ENCODE data around the gene KLHL36. TPM values are rescaled to one million over a fixed set of nuclear protein-coding genes. Genes with fewer than 3 reads are reported as not detected.

KLHL36 gene
- total RNA-seq, 1 experiment from 2014 or later: 36.7 TPM

DNA sequence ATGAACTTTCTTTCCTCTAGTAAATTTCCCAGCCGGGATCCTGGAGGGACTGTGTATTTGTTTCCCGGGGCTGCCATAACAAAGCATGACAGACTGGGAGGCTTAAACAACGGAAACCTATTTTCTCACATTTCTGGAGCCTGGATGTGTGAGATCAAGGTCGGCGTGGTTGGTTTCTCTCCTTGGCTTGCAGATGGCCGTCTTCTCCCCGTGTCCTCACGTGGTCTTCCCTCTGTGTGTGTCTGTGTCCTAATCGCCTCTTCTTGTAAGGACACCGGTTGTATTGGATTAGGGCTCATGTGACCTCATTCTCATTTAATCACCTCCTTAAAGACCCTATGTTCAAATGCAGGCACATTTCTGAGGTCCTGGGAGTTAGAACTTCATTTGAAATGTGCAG, 29.5 kb downstream of the KLHL36 start:
- Histone ChIP-seq H4K20me1 (ENCODE audit: control insufficient read depth, insufficient read depth, insufficient read length) (no peaks in the 10 kb centered on the region), H2AFZ (ENCODE audit: low read length) (no peak overlapping the region), H3K27ac (ENCODE audit: insufficient read length, low read depth, low read length) (no peak overlapping the region), H3K18ac (ENCODE audit: insufficient read length, low read depth, low read length) (peak overlapping the region; percentile 35), H3K4ac (ENCODE audit: low read depth, low read length) (no peak overlapping the region), H3K9me3 (ENCODE audit: control insufficient read depth, low read depth, low read length) (no peaks in the 10 kb centered on the region), H4K91ac (ENCODE audit: insufficient read length, low read depth, low read length) (no peak overlapping the region), H3K4me2 (ENCODE audit: insufficient read depth, insufficient read length, low read length) (no peak overlapping the region), H2BK12ac (ENCODE audit: insufficient read length, low read depth, low read length) (no peak overlapping the region), H3K14ac (ENCODE audit: insufficient read depth, low read length) (0 out of 2 replicates have a peak overlapping the region, but pooled peaks have one; percentile 22), H3K4me1 (ENCODE audit: insufficient read depth, low read length) (peaks cover 8% of the 10 kb centered on the region; the same call in 1 of the 2 replicates), H2AK5ac (ENCODE audit: insufficient read length, low read length) (no peak overlapping the region), H3K23me2 (ENCODE audit: insufficient read length, low read depth, low read length, poor library complexity, severe bottlenecking) (no peaks in the 10 kb centered on the region), H2BK20ac (ENCODE audit: low read depth, low read length, poor library complexity, severe bottlenecking) (no peak overlapping the region), H3T11ph (ENCODE audit: low read length) (no peak overlapping the region), H2BK15ac (ENCODE audit: low read depth, low read length) (no peak overlapping the region), H4K5ac (ENCODE audit: insufficient read length, low read depth, low read length) (no peak overlapping the region), H3K56ac (ENCODE audit: insufficient read length, low read depth, low read length) (no peak overlapping the region), H3K79me1 (ENCODE audit: insufficient read depth, low read depth, low read length, poor library complexity, severe bottlenecking) (no peaks in the 10 kb centered on the region), H3K9ac (ENCODE audit: extremely low read depth, insufficient read length, low read length) (no peak overlapping the region), H4K8ac (replicated peaks; ENCODE audit: insufficient read length, low read depth, low read length) (no peak overlapping the region), H3K79me2 (ENCODE audit: insufficient read depth, low read length) (no peaks in the 10 kb centered on the region), H3K23ac (ENCODE audit: insufficient read length, low read depth, low read length) (no peak overlapping the region), H2BK5ac (ENCODE audit: insufficient read length, low read length) (no peak overlapping the region), H2BK120ac (ENCODE audit: low read depth, low read length, poor library complexity, severe bottlenecking) (no peak overlapping the region), H3K27me3 (ENCODE audit: insufficient read depth, low read length) (no peaks in the 10 kb centered on the region)
- Mint-ChIP-seq H3K9me3 (peaks cover 0 to 3% of the 10 kb centered on the region in 2 experiments; a peak in 1 of 5 replicates), H3K4me1 (peaks cover 15 to 23% of the 10 kb centered on the region in 2 experiments), H3K27ac (peak overlapping the region in 2 of 3 experiments; percentile 11 to 21; a peak in 4 of 7 replicates), H3K36me3 (ENCODE audit: insufficient read depth in 1 of 3, low read depth in 3 of 3) (no peaks in the 10 kb centered on the region), H3K4me3 (no peak overlapping the region), H3K27me3 (ENCODE audit: low read depth) (peaks cover 28% of the 10 kb centered on the region)
- no CpG with 5 or more reads among the region's 10 CpGs for WGBS (ENCODE audit: extremely low coverage, insufficient read length, low lambda C conversion rate)
- TF ChIP-seq, protein P1, sequence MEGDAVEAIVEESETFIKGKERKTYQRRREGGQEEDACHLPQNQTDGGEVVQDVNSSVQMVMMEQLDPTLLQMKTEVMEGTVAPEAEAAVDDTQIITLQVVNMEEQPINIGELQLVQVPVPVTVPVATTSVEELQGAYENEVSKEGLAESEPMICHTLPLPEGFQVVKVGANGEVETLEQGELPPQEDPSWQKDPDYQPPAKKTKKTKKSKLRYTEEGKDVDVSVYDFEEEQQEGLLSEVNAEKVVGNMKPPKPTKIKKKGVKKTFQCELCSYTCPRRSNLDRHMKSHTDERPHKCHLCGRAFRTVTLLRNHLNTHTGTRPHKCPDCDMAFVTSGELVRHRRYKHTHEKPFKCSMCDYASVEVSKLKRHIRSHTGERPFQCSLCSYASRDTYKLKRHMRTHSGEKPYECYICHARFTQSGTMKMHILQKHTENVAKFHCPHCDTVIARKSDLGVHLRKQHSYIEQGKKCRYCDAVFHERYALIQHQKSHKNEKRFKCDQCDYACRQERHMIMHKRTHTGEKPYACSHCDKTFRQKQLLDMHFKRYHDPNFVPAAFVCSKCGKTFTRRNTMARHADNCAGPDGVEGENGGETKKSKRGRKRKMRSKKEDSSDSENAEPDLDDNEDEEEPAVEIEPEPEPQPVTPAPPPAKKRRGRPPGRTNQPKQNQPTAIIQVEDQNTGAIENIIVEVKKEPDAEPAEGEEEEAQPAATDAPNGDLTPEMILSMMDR (conservative IDR thresholded peaks at IDR 0.05): no peak
- DNase-seq: no peak
